Measurements from ENCODE around the gene TIAL1.

Gene TIAL1

DNA sequence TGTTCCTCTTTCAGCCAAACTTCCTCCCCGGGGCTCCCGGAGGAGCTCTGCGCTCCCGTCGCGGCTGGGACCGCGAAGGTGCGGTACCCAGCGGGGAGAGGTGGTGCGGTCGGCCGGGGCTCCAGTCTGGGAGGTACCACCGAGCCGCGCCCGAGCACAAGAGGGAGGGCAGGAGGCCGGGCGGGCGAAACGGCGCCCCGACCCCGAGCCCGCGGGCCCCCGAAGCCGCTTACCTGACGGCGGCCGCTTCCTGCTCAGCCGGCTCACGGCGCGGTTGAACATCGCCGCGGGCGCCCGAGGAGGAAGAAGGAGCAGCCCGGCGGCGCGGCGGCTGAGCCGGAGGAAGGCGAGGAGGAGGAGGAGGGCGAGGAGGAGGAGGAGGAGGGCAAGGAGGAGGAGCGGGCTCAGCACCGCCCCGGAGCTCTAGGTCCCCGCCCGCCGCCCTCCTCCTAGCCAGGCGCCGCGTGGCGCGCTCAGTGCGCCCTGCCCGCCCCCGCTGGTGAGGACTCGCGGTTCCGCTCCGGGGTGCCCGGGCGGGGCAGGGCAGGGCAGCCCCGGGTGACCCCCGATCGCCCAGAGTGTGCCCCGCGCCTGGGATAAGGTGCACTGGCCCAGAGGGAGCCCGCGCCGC lies 54.3 kb downstream of the TIAL1 start, which contains the start of gene RGS10 (continued):
- TF ChIP-seq ARNTL (CRISPR knock-in tag; IDR thresholded peaks at IDR 0.05; ENCODE audit: borderline replicate concordance, low read depth), result no peak
- TF ChIP-seq TCF4 (CRISPR knock-in tag; IDR thresholded peaks at IDR 0.05; ENCODE audit: borderline replicate concordance), result no peak
- no peak for TF ChIP-seq ZNF565 (CRISPR knock-in tag; conservative IDR thresholded peaks at IDR 0.05; ENCODE audit: low read depth)
- no peak for TF ChIP-seq ZC3H10 (CRISPR knock-in tag; IDR thresholded peaks at IDR 0.05)
- no peak for TF ChIP-seq BACH2 (CRISPR knock-in tag; IDR thresholded peaks at IDR 0.05; ENCODE audit: borderline replicate concordance)

DNA sequence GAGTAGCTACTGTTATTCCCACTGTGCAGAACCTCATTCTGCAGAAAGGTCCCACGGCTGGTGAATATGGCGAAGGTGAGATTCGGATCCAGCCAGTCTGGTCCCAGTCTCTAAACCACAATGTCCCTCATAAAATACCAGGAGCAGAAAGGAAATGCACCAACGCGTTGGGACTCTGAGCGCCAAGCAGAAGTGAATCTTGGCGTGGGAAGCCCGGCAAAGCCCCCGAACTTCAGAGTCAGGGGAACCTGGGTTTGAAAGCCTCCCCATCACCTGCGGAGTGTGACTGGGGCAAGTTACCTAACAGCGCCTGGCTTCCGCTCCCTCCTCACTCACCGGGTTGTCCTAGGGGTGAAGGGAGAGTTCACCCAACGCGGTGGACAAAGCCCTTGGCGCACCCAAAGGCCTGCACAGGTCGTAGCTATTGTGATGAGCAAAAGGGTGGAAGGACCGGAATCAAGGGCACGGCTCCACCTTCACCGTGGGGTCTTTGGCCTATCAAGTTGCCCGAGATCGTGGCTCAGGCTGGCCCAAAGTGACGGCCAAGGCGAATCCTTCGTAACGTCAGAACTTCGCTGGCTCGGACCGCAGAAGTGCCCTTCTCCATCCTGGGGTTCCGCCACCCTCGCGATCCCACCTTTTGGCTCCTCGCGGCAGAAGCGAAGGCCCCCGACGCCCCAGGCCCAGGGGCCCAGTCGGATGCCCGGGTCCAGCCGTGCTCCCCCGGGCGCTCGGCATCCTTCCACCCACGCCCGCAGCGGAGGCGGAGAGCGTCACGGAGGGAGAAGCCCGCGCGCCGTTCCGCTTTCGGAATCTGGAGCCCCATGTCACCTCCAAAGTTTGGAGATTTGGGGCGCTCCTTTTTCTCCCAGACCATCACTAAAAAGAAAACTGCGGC lies 55.1 kb downstream of the TIAL1 start:
- no peak for TF ChIP-seq PPARA (CRISPR knock-in tag; IDR thresholded peaks at IDR 0.05; ENCODE audit: borderline replicate concordance)
- ATAC-seq, result no peak

DNA sequence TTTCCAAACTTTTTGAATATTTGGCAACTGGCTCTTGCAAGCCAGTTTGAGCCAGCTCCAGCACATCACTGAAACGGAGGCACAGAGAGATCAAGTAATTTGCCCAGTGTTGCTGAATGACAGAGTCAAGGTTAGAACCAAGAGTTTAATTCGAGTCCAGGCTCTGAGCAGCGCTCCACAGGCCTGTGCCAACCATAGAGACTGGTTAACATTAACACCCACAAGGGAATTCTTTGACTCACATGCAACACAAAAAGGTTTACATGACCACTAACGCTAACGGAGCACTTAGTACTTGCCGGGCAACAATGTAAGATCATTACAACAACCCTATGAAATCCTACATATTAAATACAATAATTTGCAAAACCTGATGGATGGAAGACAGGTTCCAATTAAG lies 55.7 kb downstream of the TIAL1 start:
- TF ChIP-seq TOX (CRISPR knock-in tag; IDR thresholded peaks at IDR 0.05; ENCODE audit: borderline replicate concordance) (no peak), ZNF8 (CRISPR knock-in tag; IDR thresholded peaks at IDR 0.05) (no peak), PPARA (CRISPR knock-in tag; IDR thresholded peaks at IDR 0.05; ENCODE audit: borderline replicate concordance) (no peak), ESRRG (CRISPR knock-in tag; IDR thresholded peaks at IDR 0.05) (no peak)
- TF ChIP-seq, protein P1, sequence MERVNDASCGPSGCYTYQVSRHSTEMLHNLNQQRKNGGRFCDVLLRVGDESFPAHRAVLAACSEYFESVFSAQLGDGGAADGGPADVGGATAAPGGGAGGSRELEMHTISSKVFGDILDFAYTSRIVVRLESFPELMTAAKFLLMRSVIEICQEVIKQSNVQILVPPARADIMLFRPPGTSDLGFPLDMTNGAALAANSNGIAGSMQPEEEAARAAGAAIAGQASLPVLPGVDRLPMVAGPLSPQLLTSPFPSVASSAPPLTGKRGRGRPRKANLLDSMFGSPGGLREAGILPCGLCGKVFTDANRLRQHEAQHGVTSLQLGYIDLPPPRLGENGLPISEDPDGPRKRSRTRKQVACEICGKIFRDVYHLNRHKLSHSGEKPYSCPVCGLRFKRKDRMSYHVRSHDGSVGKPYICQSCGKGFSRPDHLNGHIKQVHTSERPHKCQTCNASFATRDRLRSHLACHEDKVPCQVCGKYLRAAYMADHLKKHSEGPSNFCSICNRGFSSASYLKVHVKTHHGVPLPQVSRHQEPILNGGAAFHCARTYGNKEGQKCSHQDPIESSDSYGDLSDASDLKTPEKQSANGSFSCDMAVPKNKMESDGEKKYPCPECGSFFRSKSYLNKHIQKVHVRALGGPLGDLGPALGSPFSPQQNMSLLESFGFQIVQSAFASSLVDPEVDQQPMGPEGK (CRISPR knock-in tag; IDR thresholded peaks at IDR 0.05; ENCODE audit: borderline replicate concordance), result no peak
- ATAC-seq, result no peak

DNA sequence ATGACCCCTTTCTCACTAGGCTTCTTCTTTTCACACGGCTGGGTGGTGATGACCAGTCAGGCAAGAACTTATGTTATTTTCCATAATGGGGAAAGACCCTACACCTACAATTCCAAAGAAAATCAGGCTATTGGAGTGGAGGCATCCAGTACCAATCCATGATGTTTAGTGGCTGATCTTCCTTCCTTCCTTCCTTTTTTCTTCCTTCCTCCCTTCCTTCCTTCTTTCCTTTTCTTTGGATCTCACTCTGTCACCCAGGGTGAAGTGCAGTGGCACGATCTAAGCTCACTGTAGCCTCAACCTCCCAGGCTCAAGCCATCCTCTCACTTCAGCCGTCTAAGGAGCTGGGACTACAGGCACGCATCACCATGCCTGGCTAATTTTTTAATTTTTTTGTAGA lies 56.7 kb downstream of the TIAL1 start:
- TF ChIP-seq, protein P2, sequence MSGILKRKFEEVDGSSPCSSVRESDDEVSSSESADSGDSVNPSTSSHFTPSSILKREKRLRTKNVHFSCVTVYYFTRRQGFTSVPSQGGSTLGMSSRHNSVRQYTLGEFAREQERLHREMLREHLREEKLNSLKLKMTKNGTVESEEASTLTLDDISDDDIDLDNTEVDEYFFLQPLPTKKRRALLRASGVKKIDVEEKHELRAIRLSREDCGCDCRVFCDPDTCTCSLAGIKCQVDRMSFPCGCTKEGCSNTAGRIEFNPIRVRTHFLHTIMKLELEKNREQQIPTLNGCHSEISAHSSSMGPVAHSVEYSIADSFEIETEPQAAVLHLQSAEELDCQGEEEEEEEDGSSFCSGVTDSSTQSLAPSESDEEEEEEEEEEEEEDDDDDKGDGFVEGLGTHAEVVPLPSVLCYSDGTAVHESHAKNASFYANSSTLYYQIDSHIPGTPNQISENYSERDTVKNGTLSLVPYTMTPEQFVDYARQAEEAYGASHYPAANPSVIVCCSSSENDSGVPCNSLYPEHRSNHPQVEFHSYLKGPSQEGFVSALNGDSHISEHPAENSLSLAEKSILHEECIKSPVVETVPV (CRISPR knock-in tag; IDR thresholded peaks at IDR 0.05), result no peak
- no peak for ATAC-seq

DNA sequence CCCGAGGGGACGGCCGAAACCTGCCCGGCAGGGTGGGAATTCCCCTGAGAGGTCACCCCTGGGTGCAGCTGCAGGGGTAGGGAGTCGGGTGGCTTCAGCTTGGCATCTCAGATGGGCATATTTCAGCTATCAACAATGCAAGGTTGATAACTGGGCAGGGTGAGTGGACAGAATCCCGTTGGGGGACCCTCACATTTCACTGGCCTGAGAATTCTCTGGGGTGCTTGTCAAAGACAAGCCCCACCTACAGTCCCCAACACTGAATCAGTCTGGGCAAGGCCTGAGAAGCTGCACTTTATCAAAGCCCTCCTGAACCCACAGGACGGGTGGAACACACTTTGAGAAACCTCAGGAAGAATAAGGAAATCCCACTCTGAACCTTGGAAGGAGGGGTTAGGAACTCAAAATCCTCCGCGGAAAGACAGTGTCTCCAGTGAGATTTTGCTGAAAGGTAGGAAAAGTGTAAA lies 57.4 kb downstream of the TIAL1 start:
- no peak for ATAC-seq

More for the DNA sequence above, 57.4 kb downstream of the TIAL1 start:
- TF ChIP-seq, protein P3, sequence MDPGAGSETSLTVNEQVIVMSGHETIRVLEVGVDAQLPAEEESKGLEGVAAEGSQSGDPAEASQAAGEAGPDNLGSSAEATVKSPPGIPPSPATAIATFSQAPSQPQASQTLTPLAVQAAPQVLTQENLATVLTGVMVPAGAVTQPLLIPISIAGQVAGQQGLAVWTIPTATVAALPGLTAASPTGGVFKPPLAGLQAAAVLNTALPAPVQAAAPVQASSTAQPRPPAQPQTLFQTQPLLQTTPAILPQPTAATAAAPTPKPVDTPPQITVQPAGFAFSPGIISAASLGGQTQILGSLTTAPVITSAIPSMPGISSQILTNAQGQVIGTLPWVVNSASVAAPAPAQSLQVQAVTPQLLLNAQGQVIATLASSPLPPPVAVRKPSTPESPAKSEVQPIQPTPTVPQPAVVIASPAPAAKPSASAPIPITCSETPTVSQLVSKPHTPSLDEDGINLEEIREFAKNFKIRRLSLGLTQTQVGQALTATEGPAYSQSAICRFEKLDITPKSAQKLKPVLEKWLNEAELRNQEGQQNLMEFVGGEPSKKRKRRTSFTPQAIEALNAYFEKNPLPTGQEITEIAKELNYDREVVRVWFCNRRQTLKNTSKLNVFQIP (CRISPR knock-in tag; IDR thresholded peaks at IDR 0.05; ENCODE audit: borderline replicate concordance, low read depth), result no peak
- TF ChIP-seq ESRRG (CRISPR knock-in tag; IDR thresholded peaks at IDR 0.05) (no peak), RARB (CRISPR knock-in tag; IDR thresholded peaks at IDR 0.05) (no peak), GLIS3 (CRISPR knock-in tag; IDR thresholded peaks at IDR 0.05) (no peak), ZNF8 (CRISPR knock-in tag; IDR thresholded peaks at IDR 0.05) (no peak), ZNF70 (CRISPR knock-in tag; IDR thresholded peaks at IDR 0.05) (no peak), ZFP30 (CRISPR knock-in tag; IDR thresholded peaks at IDR 0.05) (no peak), TCF4 (CRISPR knock-in tag; IDR thresholded peaks at IDR 0.05; ENCODE audit: borderline replicate concordance) (no peak), BACH2 (CRISPR knock-in tag; IDR thresholded peaks at IDR 0.05; ENCODE audit: borderline replicate concordance) (no peak), SNAI2 (CRISPR knock-in tag; IDR thresholded peaks at IDR 0.05) (no peak), TOX (CRISPR knock-in tag; IDR thresholded peaks at IDR 0.05; ENCODE audit: borderline replicate concordance) (no peak), CSDC2 (CRISPR knock-in tag; IDR thresholded peaks at IDR 0.05) (no peak)
- TF ChIP-seq, protein P4, sequence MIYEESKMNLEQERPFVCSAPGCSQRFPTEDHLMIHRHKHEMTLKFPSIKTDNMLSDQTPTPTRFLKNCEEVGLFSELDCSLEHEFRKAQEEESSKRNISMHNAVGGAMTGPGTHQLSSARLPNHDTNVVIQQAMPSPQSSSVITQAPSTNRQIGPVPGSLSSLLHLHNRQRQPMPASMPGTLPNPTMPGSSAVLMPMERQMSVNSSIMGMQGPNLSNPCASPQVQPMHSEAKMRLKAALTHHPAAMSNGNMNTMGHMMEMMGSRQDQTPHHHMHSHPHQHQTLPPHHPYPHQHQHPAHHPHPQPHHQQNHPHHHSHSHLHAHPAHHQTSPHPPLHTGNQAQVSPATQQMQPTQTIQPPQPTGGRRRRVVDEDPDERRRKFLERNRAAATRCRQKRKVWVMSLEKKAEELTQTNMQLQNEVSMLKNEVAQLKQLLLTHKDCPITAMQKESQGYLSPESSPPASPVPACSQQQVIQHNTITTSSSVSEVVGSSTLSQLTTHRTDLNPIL (CRISPR knock-in tag; IDR thresholded peaks at IDR 0.05; ENCODE audit: low read depth), result no peak
- TF ChIP-seq, protein P1 (CRISPR knock-in tag; IDR thresholded peaks at IDR 0.05; ENCODE audit: borderline replicate concordance), result no peak

All from SK-N-SH treated with all-trans-retinoic acid at 6 μM for 48 hours (cell line).